Common myeloid progenitor, CD34-positive (primary cell): ENCODE measurements around the gene NDUFA7.

Experiments used
- CTCF ChIA-PET: fragments of 350-600 bp; sonication (Branson Sonifier 250); formaldehyde crosslinking; loops from one replicate; lab custom pipeline; 2021; ENCODE audit warnings: antibody characterized with exemption; lab: Charles Lee
- POLR2A ChIA-PET: fragments of 350-600 bp; sonication (Branson Sonifier 250); formaldehyde crosslinking; loops from one replicate; lab custom pipeline; 2021; ENCODE audit warnings: antibody characterized with exemption; lab: Charles Lee
- DNase-seq, 3 donors: peaks; one replicate each; pipeline versions ENCODE4 v3.0.0 to v3.0.0-alpha.2; 2013
- H3K27ac ChIP-seq, 2 experiments: 1 replicate in 1 of 2; 2 replicates in 1 of 2; pipeline ENCODE4 v1.7.0; 2013; ENCODE audit warnings: inconsistent platforms in 2 of 2, low read length in 2 of 2, mild to moderate bottlenecking in 2 of 2, low read depth in 1 of 2, moderate library complexity in 1 of 2; ENCODE audit not compliant: severe bottlenecking in 2 of 2, insufficient read depth in 1 of 2, poor library complexity in 1 of 2
- H3K27me3 ChIP-seq, 5 experiments: replicated peaks in 2 of 5; 1 replicate in 3 of 5; 2 replicates in 2 of 5; pipeline versions ENCODE4 v1.6.1 to v1.7.0; 2013; ENCODE audit warnings: low read length in 4 of 5, mild to moderate bottlenecking in 2 of 5, moderate library complexity in 2 of 5, inconsistent platforms in 1 of 5; ENCODE audit not compliant: insufficient read depth in 5 of 5, control insufficient read depth in 4 of 5
- H3K36me3 ChIP-seq, 4 experiments: 1 replicate in 2 of 4; 2 replicates in 2 of 4; pipeline versions ENCODE4 v1.6.1 to v1.7.0; 2013; ENCODE audit warnings: low read length in 3 of 4, control low read depth in 1 of 4, mild to moderate bottlenecking in 1 of 4; ENCODE audit not compliant: control insufficient read depth in 4 of 4, insufficient read depth in 4 of 4
- H3K4me1 ChIP-seq, 4 experiments: 1 replicate in 3 of 4; 2 replicates in 1 of 4; pipeline versions ENCODE4 v1.6.1 to v1.7.1; 2013; ENCODE audit warnings: low read length in 3 of 4, mild to moderate bottlenecking in 3 of 4, control low read depth in 1 of 4, inconsistent platforms in 1 of 4, moderate library complexity in 1 of 4; ENCODE audit not compliant: control insufficient read depth in 4 of 4, insufficient read depth in 4 of 4; ENCODE audit errors: control extremely low read depth in 1 of 4
- H3K4me3 ChIP-seq, 7 experiments: 1 replicate in 4 of 7; 2 replicates in 3 of 7; pipeline versions ENCODE4 v1.5.1 to v1.7.0; 2013; ENCODE audit warnings: mild to moderate bottlenecking in 7 of 7, low read length in 6 of 7, moderate library complexity in 6 of 7, inconsistent platforms in 2 of 7, low read depth in 2 of 7, control low read depth in 1 of 7; ENCODE audit not compliant: insufficient read depth in 4 of 7, control insufficient read depth in 1 of 7; ENCODE audit errors: extremely low read depth in 1 of 7
- H3K9me3 ChIP-seq, 5 experiments: 1 replicate in 4 of 5; 2 replicates in 1 of 5; pipeline versions ENCODE4 v1.6.1 to v1.7.1; 2013; ENCODE audit warnings: low read length in 4 of 5, mild to moderate bottlenecking in 2 of 5, inconsistent platforms in 1 of 5, low read depth in 1 of 5, moderate library complexity in 1 of 5; ENCODE audit not compliant: control insufficient read depth in 4 of 5, insufficient read depth in 2 of 5; ENCODE audit errors: control extremely low read depth in 1 of 5
- WGBS: methylation state at CpG from one replicate; pipeline ENCODE4 v1.1.5; 2013; ENCODE audit not compliant: insufficient coverage; 5-methylcytosine and 5-hydroxymethylcytosine counted together

Gene NDUFA7

GRCh38 chr19:8336072-8336569 lies 14.9 kb upstream of the NDUFA7 start:
- no peaks in the 10 kb centered on the region for H3K36me3 ChIP-seq
- no peak overlapping the region for H3K27ac ChIP-seq
- DNase-seq, result no peak
- H3K27me3 ChIP-seq, result peaks cover 0 to 88% (median 44%) of the 10 kb centered on the region in 5 experiments
- H3K9me3 ChIP-seq, result no peaks in the 10 kb centered on the region
- no peak overlapping the region for H3K4me3 ChIP-seq
- ChIA-PET POLR2A (no interaction called here), CTCF (interaction anchor here (0.6 to 1.9 kb wide), 3 partner anchors 10 to 116 kb away, joined by 3 to 8 read pairs (median 5); no protein-coding TSS in a partner anchor)
- 24% methylated on average over 20 of the region's 27 CpGs for WGBS
- peaks cover 0 to 31% (median 17%) of the 10 kb centered on the region in 4 experiments for H3K4me1 ChIP-seq

GRCh38 chr19:8335343-8336071 lies 14.3 kb upstream of the NDUFA7 start:
- ChIA-PET POLR2A (no interaction called here), CTCF (interaction anchor here (1.0 to 2.6 kb wide), 4 partner anchors 10 to 24 kb away, joined by 3 to 15 read pairs (median 6); no protein-coding TSS in a partner anchor)
- Histone ChIP-seq H3K27me3 (peaks cover 0 to 84% (median 43%) of the 10 kb centered on the region in 5 experiments), H3K4me1 (peaks cover 0 to 26% (median 16%) of the 10 kb centered on the region in 4 experiments), H3K27ac (no peak overlapping the region), H3K36me3 (no peaks in the 10 kb centered on the region), H3K4me3 (peak overlapping the region in 6 of 7 experiments; percentile 40 to 60 (median 48)), H3K9me3 (no peaks in the 10 kb centered on the region)
- peak in 2 of 3 donors; percentile 38 to 55 for DNase-seq
- 4% methylated on average over 65 of the region's 79 CpGs for WGBS

- H3K27me3 ChIP-seq, result peaks cover 0 to 77% (median 39%) of the 10 kb centered on the region in 5 experiments
- peak overlapping the region in 6 of 7 experiments; percentile 40 to 60 (median 48) for H3K4me3 ChIP-seq
- no peaks in the 10 kb centered on the region for H3K36me3 ChIP-seq
- peaks cover 0 to 26% (median 15%) of the 10 kb centered on the region in 4 experiments for H3K4me1 ChIP-seq
- ChIA-PET POLR2A (interaction anchor here (1.2 kb wide), 1 partner anchor 14 kb away, joined by 4 read pairs; the partner anchor contains the start of gene NDUFA7), CTCF (interaction anchor here (0.6 to 2.6 kb wide), 6 partner anchors 9 to 55 kb away, joined by 3 to 15 read pairs (median 4); no protein-coding TSS in a partner anchor)
- no peaks in the 10 kb centered on the region for H3K9me3 ChIP-seq
- DNase-seq, result peak in 2 of 3 donors; percentile 50 to 52
- 7% methylated on average over 86 of the region's 117 CpGs for WGBS
- no peak overlapping the region for H3K27ac ChIP-seq
These were observed 13.5 kb upstream of the NDUFA7 start for GRCh38 chr19:8334458-8335342.

GRCh38 chr19:8333767-8334457 lies 12.7 kb upstream of the NDUFA7 start:
- POLR2A ChIA-PET, result interaction anchor here (1.2 kb wide), 1 partner anchor 14 kb away, joined by 4 read pairs; the partner anchor contains the start of gene NDUFA7
- WGBS, result 26% methylated on average over 43 of the region's 48 CpGs
- no peak for DNase-seq
- H3K36me3 ChIP-seq, result no peaks in the 10 kb centered on the region
- H3K9me3 ChIP-seq, result no peaks in the 10 kb centered on the region
- CTCF ChIA-PET, result interaction anchor here (0.6 to 2.6 kb wide), 3 partner anchors 17 to 56 kb away, joined by 3 to 15 read pairs (median 3); no protein-coding TSS in a partner anchor
- peaks cover 0 to 26% (median 15%) of the 10 kb centered on the region in 4 experiments for H3K4me1 ChIP-seq
- H3K27me3 ChIP-seq, result peaks cover 0 to 69% (median 35%) of the 10 kb centered on the region in 5 experiments
- H3K27ac ChIP-seq, result no peak overlapping the region
- H3K4me3 ChIP-seq, result no peak overlapping the region

- POLR2A ChIA-PET, result interaction anchor here (1.2 kb wide), 1 partner anchor 13 kb away, joined by 4 read pairs; the partner anchor contains the start of gene NDUFA7
- Histone ChIP-seq H3K4me3 (no peak overlapping the region), H3K9me3 (no peaks in the 10 kb centered on the region), H3K4me1 (peaks cover 0 to 26% (median 15%) of the 10 kb centered on the region in 4 experiments), H3K27ac (no peak overlapping the region), H3K27me3 (peaks cover 0 to 66% (median 32%) of the 10 kb centered on the region in 5 experiments), H3K36me3 (no peaks in the 10 kb centered on the region)
- CTCF ChIA-PET, result interaction anchor here (1.1 to 2.6 kb wide), 2 partner anchors 17 to 21 kb away, joined by 3 to 15 read pairs; no protein-coding TSS in a partner anchor
- WGBS, result 27% methylated on average over 47 of the region's 52 CpGs
- DNase-seq, result no peak
These were observed 12.0 kb upstream of the NDUFA7 start for GRCh38 chr19:8332976-8333766.
